ENCODE data around the gene LAP3.

GRCh38 chr4:17546678-17547077 is 30.3 kb upstream of the LAP3 start:
- TF ChIP-seq EZH2 (IDR thresholded peaks at IDR 0.05), result no peak
- TF ChIP-seq POLR2AphosphoS5 (IDR thresholded peaks at IDR 0.05; ENCODE audit: borderline replicate concordance, low read depth, low read length), result no peak
- TF ChIP-seq FOXP2 (optimal IDR thresholded peaks at IDR 0.05; ENCODE audit: control extremely low read depth, extremely low read length, insufficient read depth), result no peak

All from SK-N-MC (cell line).